Measurements from ENCODE around the gene SPINK6.

The SPINK6 gene

GRCh38 chr5:148255456-148255855 lies 52.6 kb downstream of the SPINK6 start:
- TF ChIP-seq ZNF274 (IDR thresholded peaks at IDR 0.05; ENCODE audit: low read depth, low read length), result no peak

GRCh38 chr5:148259288-148259687 lies 56.4 kb downstream of the SPINK6 start:
- TF ChIP-seq ZNF274 (IDR thresholded peaks at IDR 0.05; ENCODE audit: low read depth, low read length), result no peak
- no peak overlapping the region for H3K4me3 ChIP-seq (ENCODE audit: low read length)

More at GRCh38 chr5:148255456-148255855, 52.6 kb downstream of the SPINK6 start:
- no peak overlapping the region for H3K4me3 ChIP-seq (ENCODE audit: low read length)

GRCh38 chr5:148261221-148261620 lies 58.4 kb downstream of the SPINK6 start:
- TF ChIP-seq ZNF274 (IDR thresholded peaks at IDR 0.05; ENCODE audit: low read depth, low read length), result no peak
- H3K4me3 ChIP-seq (ENCODE audit: low read length), result no peak overlapping the region

Data from GM08714 (cell line).